NT2/D1 (cell line): ENCODE measurements around the gene JPT2.

Source experiments
- SUZ12 ChIP-seq: IDR thresholded peaks from 2 replicates; pipeline ENCODE4 v1.6.1; 2011; ENCODE audit not compliant: insufficient read length, insufficient read depth; ENCODE audit errors: extremely low read depth
- YY1 ChIP-seq: IDR thresholded peaks from 2 replicates; pipeline ENCODE4 v1.6.1; 2011; ENCODE audit not compliant: insufficient read length, insufficient read depth
- ZNF274 ChIP-seq: IDR thresholded peaks from 2 replicates; pipeline ENCODE4 v1.6.1; 2011; ENCODE audit warnings: mild to moderate bottlenecking, low read depth, low read length

DNA sequence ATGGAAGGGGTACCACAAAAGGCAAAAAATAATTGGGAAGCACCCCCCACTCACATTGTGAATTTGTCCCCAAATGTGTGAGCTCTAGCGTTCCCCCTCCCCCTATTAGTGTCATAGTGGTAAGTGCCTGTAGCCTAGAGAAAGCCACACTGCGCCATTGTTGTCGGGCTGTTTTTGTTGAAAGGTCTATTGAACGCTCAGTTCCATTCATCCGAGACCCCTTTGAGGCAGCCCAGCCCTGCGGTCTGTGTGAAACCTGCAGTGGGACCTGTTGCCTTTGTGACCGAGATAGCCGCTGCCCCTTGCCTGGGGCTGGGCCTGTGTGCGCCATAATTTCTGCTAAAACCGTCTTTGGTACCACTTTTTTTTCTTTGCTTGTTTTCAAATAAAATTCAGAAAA is 3.0 kb downstream of the JPT2 start:
- TF ChIP-seq YY1 (no peak), SUZ12 (no peak), ZNF274 (no peak)
